CD4-positive, alpha-beta T cell treated with Interferon alpha-2 for 1 hour (primary cell): ENCODE results near the gene TRMT61A.

Experiments
- DNase-seq, 2 donors: peaks; one replicate each; pipeline ENCODE4 v3.0.0-alpha.2; 2020 to 2022

The TRMT61A gene

DNA sequence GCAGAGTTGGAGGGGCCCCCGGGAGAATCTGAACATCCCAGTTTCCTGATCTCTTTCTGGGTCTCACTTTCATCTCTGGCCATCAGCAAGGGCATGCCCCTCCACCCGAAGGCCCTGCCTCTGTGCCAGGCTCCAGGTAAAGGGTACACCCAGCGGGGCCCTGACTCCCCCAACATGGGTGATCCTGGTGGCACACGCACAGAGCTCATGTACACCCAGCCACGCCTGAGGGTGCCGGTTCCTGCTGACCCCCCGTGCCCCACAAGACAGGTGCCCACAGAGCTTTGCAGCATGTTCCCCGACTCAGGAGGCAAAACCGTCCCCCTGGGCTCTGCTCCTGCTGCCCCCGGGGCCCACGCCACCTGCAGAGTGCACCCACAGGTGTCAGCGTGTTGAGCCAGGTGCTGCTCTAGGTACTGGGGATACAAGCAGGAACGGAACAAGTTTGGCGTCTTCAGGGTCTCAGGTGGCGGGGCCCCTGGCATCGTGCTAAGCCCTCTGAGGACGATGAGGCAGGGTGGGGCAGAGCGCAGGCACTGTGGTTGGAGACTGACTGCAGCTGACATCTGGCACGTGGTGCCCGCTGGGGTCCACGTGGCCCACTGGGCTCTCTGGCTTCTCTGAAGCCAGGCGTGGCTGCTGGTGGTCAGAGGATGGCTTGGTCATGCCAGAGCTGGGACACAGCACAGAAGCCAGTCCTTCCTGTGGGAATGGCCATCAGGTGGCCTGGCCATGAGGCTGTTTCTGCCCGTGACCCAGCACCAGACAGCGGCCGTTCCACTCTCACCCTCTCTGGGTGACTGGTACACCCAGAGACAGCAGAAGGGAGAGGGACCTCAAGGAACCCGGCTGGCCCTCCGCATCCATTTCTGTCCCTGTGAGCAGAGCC is 19.7 kb downstream of the TRMT61A start:
- DNase-seq, result no peak

DNA sequence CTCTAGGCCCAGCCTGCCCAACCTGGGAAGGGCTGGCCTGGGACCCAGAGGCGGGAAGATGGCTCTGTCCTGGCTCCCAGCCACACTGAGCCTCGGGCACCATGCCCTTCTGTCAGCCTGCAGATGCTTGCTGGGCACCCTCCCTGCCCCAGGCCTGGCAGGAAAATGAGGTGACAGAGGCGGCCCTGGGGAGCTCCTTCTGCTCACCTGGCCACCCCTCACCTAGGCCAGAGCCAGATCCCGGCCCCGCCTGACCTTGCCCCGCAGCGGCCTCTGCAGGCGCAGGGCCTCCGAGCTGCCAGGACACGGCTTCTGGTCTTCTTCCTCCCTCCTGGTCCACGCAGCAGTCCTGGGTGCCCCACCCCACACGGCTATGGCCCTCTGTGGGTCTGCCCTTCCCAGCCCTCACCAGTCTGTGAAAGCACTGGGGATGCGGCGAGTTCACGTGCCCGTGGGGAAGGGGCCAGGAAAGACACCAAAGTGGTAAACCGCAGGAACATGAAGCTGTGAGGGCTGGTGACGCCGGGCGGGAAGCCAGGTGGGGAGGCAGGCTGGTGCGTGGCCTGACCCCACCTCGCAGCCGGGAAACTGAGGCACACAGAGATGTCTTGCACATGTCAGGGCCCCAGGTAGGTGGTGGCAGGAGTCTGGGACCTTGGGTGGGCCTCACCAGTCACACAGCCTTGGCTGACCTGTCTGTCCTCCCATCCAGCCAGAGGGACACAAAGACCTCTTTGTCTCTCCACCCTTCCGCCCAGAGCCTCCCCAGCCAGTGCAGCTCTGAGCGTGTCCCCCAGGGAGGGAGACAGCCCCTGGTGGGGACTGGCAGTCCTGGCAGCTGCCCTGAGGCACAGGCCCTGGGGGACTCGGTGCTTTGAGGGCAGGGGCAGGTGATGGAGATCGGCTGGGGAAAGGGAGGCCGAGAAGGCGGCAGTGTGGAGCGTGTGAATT is 20.6 kb downstream of the TRMT61A start:
- no peak for DNase-seq

- no peak for DNase-seq
Measured at GRCh38 chr14:103550451-103551337, 21.7 kb downstream of the TRMT61A start.

DNA sequence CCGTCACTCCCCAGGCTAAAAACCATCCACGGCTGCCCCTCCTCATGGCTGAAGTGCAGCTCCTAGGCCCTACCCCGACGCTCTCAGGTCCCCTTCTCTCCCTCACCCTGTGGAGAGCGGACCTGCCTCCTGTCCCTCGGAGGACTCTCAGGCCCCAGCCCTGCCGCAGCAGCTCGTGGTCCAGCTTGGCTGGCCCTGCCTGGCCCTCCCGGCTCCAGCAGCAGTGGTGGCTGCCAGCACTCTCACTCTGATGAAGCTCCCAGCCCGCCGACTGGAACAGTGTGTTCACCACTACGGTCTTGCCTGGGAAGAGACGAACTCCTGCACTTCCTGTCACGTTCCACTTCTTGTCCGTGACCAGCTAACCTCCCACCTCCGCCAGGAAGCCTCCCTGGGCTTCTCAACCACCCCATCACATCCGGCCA is 22.4 kb downstream of the TRMT61A start:
- DNase-seq, result no peak

GRCh38 chr14:103552011-103552845 is 23.2 kb downstream of the TRMT61A start:
- DNase-seq, result no peak

GRCh38 chr14:103552846-103553210 is 23.8 kb downstream of the TRMT61A start:
- DNase-seq, result no peak

DNA sequence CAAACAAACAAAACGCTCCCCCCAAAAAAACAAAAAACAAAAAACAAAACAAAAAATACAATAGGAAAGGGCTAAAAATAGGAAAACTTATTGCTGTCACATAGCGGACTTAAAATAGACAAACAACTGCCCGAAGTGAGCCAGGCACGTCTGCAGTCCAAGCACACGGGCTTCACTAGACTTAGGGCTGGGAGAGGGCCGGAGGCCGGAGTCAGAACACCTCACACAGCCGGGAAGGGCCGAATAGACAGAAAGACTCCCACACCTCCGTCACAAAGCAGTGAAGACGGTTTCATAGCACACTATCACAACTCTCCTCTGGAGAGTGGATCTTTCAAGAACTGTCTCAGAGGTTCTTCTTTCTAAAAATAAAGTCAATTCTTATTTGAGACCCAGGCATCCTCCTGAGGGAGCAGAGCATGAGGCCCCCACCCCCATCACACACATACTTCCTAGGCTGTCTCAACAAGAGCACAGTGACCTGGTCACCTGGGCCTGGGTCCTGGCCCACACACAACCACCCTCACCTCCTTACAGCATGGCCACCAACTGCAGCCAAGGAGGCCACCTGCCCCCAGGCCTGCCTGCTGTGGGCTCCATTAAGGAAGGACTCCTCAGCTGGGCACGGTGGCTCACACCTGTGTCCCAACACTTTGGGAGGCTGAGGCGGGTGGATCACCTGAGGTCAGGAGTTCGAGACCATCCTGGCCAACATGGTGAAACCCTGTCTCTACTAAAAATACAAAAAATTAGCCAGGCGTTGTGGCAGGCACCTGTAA is 26.8 kb downstream of the TRMT61A start:
- DNase-seq, result no peak

DNA sequence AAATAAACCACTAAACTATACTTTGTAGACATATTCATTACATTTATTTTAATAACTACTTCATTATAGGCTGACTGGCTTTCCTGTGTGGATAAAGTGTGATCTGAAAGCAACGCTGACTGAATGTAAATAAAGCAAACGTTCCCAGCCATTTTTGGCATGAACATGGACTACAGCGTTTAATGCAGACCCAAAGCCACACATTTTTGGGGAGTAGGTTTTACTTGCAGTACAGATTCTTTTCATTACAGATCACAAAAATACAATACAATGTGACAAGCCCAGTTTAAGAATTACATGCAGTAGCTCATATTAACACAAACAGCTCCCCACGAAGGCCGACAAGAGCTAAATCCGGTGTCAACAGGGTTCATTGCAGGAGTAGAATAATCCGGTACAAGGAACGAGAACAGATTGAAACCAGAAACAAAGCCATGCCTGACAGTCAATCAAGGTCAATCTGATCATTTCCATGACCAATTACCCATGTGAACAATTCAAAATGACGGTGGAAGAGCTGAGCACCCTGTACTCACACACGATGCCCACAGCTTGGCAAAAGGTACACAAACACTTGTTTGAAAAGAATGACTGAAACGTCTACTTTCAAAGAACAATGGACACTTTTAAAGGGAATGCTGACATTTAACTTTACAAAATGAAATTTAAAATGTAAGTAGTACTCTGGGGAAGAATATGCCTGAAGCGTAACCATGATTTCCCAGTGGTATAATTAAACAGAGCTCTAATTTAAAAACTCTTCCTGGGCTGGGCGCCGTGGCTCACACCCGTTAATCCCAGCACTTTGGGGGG is 28.2 kb downstream of the TRMT61A start:
- DNase-seq, result no peak

DNA sequence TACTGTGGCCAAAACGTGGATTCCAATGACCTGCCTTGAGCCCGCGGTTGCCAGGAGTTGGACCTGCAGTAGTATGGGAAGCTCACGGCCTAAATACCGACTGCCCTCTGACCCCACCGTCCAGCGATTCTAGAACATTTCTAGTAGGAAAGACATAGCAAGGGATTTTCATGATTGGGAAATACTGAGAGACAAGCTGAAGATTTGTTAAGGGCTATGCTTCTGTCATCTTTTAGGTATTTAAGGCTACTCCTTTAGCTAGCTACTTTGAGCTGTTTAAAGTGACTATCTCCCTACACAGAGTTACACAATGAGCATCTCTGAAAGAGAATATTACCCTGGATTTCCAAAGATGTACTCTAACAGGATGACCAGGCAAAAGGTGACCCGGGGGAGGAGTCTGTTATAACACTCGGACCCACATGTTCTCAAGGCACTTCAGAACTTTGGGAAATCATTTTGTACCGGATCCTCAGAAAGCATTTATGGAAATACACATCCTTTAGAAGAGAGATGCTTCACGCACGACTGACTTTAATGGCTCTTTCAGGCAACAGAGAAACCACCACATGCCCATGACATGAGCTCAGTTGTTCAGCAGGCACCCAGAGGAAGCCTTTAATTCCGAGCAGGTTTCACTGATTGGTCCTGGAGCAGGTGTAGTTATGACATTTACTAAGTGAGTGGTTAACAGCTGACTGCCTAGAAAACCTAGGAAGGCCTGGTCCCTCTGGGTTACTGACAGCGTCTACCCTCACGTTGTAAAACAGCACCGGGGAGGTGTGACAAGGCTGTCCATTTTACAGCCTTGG is 29.3 kb downstream of the TRMT61A start:
- DNase-seq, result no peak

DNA sequence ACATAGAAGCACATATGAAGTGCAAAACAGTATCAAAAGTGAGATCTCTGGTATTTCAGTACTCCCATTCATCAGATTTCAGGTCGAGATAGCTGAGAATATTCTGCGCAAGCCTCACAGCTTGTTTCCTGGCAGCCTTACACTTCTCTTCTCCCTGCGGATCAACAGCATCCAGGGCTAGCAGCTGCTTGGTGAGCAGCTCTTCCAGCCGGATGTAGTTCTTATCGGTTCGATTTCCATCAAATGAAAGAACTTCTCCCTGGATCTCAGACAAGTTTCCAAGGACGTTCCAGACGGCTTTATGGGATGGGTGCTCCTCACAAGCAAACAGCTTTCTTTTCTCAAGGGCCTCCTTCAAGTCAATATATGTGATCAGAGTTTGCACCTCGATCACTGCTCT is 30.8 kb downstream of the TRMT61A start:
- DNase-seq, result no peak

- DNase-seq, result no peak
Measured at GRCh38 chr14:103560691-103561090, 31.7 kb downstream of the TRMT61A start.

DNA sequence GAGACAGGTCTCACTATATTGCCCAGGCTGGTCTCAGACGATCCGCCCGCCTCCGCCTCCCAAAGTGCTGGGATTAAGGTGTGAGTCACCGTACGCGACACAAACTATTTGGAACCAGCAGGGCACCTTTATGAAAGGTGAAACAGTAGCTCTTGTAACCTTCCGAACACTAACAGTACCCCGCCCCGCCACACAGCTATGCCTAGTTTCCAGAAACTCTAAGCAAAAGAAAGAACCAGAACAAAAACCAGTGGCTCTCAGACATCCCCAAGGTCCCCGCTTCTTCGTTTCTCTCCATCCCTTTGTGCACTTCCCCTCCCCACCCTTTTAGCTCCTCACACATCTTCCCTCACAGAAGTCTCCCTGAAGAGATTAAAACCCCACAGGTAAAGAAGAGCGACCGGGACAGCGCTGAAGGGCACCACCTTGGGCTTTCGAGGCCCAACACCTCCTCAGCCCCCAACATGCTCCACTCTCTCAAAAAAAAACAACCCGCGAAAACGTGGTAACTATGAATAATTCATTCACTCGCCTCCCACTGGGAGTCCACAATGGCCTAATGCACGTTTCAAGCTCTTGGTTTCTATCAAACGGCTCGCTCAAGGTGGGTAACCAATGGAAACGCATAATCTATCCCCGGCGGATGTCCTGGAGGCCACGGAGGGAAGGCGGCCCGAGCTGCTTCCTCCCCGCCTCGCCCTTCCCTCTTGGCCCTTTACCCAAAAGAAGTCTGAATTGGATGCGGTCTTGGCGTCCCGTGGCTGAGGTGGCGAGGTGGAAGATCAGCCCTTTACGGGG is 32.6 kb downstream of the TRMT61A start:
- DNase-seq, result peak in 1 of 2 donors; percentile 47

- DNase-seq, result no peak
Measured at GRCh38 chr14:103562179-103562428, 33.1 kb downstream of the TRMT61A start.

GRCh38 chr14:103562429-103563225 is 33.6 kb downstream of the TRMT61A start, which contains the start of the genes BAG5 and COA8:
Gene BAG5 (minus strand): TSS chr14:103562657. CDS start chr14:103561164, 1,493 bp downstream.
Gene COA8 (plus strand): TSS chr14:103562960. CDS start chr14:103563002, 42 bp downstream.
- peak; percentile 81 to 87 for DNase-seq

GRCh38 chr14:103563226-103563620 is 34.2 kb downstream of the TRMT61A start:
- no peak for DNase-seq

- no peak for DNase-seq
Measured at GRCh38 chr14:103563844-103564505, 35.0 kb downstream of the TRMT61A start.

GRCh38 chr14:103568952-103569351 is 40.0 kb downstream of the TRMT61A start:
- no peak for DNase-seq
